Measurements from ENCODE around the gene ANXA3. TPM values are rescaled to one million over a fixed set of nuclear protein-coding genes. Genes with fewer than 3 reads are reported as not detected.
A peak's percentile ranks its signal among the peaks of the same experiment; 100 is the strongest.

ANXA3 gene
- total RNA-seq, 1 donor = 50.1 TPM

DNA sequence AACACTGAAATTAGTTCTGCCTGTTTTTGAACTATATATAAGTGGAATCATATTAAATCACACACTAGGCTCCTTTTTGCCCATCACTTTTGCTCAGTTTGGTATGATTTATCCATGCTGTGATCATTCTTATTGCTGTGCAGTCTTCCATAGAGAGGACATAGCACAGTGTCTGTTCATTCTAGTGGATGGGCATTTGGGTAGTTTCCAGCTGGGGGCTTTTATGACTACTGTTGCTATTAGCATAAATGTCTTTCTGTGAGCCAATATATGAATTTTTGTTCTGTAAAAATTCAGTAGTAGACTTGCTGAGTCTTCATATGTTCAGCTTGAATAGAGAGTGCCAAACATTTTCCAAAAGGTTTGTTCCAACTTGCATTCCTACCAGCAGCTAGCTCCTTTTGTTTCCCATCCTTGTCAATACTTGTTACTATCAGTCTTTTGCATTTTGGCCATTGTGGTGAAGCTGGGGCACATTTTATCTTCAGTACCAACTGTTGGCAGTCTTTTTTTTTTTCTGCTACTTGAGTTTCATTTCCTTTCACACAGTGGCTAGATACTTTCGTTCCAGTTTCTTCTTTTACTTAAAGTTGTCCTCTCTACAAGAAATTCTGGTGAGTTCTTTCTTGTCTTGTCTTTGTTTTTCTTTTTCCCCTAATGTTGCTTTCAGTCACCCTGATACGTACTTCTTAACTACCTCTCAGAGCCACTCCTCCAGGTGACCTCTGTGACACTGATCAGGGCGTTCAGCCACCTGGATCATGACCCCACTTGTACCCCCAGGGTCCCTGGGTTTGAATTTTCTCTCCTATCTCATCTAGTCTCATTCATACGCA is 87.0 kb downstream of the ANXA3 start:
- TF ChIP-seq, protein P1, sequence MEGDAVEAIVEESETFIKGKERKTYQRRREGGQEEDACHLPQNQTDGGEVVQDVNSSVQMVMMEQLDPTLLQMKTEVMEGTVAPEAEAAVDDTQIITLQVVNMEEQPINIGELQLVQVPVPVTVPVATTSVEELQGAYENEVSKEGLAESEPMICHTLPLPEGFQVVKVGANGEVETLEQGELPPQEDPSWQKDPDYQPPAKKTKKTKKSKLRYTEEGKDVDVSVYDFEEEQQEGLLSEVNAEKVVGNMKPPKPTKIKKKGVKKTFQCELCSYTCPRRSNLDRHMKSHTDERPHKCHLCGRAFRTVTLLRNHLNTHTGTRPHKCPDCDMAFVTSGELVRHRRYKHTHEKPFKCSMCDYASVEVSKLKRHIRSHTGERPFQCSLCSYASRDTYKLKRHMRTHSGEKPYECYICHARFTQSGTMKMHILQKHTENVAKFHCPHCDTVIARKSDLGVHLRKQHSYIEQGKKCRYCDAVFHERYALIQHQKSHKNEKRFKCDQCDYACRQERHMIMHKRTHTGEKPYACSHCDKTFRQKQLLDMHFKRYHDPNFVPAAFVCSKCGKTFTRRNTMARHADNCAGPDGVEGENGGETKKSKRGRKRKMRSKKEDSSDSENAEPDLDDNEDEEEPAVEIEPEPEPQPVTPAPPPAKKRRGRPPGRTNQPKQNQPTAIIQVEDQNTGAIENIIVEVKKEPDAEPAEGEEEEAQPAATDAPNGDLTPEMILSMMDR (IDR thresholded peaks at IDR 0.05; ENCODE audit: insufficient read depth, low read depth, low read length) = no peak
- no peak overlapping the region for H3K4me3 ChIP-seq (ENCODE audit: low read depth, low read length)
- DNase-seq (ENCODE audit: low read depth) = no peak

DNA sequence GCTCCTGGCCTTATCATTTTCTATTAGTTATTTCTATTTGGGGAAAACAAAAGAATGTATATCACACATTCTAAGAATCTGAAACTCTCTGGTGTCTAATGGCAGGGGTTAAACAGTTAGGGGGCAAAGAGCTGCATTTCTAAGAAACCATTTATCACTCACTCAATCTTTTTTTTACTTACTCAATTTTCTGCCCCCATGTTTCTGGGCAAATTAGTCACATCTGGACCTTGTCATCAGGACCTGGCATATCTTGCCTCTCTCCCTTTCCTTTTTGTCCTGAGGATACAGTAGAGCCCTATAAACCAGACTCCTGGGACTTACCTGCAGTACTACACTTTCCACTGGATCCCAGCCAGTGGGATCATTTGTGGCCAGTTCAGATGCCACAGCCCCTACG is 89.1 kb downstream of the ANXA3 start:
- TF ChIP-seq, protein P1 (IDR thresholded peaks at IDR 0.05; ENCODE audit: insufficient read depth, low read depth, low read length) = no peak
- DNase-seq (ENCODE audit: low read depth) = no peak

DNA sequence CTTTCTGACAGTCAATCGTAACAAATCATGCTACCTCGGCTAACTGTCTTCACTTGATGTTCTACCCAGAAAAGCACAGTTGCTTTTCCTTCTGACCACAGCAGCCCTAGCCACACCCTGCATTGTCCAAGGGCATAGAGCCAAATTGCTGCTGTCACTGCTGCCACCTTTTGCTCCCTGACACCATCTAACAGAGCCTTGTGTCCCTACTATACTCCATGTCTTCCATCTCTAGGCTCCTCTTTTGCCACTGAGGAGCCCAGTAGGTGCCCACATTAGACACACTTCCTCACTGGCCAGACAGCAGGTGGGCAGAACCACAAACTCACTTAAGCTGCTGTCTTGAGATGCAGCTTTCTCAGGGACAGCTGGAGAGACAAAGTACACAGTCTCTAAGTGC is 91.4 kb downstream of the ANXA3 start:
- no peak overlapping the region for H3K4me3 ChIP-seq (ENCODE audit: low read depth, low read length)
- no peak for DNase-seq (ENCODE audit: low read depth)
- TF ChIP-seq, protein P1 (IDR thresholded peaks at IDR 0.05; ENCODE audit: insufficient read depth, low read depth, low read length) = no peak

More for the DNA sequence above, 89.1 kb downstream of the ANXA3 start:
- H3K4me3 ChIP-seq (ENCODE audit: low read depth, low read length) = no peak overlapping the region

DNA sequence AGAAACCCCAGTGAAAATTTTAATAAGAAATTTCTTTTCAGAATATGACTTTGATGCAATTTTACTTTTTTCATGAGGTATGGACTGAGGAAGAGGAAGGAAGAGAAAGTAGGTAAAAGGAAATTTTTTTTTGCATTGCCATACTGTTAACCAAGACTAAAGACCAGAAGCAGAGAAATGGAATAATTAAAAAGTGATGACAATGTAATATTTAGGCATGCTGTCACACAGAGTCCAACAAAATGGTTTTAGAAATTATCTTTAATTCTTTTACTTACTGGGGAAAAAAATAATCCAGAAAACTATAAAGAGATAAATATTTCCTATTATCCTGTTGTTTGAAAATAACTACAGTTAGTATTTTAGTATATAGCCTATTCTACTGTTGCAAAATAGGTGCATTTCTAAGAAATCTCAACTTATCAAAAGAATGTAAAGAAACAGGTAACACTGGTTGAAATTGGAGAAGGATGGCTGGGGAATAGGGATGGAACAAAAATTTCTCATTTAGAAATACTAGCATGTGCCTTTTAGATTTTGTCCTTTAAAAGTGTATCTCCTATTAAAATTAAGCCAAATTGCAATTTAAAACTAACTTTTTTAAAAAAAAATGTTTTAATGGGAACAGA is 92.6 kb downstream of the ANXA3 start:
- TF ChIP-seq, protein P1 (IDR thresholded peaks at IDR 0.05; ENCODE audit: insufficient read depth, low read depth, low read length) = no peak
- no peak for DNase-seq (ENCODE audit: low read depth)
- no peak overlapping the region for H3K4me3 ChIP-seq (ENCODE audit: low read depth, low read length)

DNA sequence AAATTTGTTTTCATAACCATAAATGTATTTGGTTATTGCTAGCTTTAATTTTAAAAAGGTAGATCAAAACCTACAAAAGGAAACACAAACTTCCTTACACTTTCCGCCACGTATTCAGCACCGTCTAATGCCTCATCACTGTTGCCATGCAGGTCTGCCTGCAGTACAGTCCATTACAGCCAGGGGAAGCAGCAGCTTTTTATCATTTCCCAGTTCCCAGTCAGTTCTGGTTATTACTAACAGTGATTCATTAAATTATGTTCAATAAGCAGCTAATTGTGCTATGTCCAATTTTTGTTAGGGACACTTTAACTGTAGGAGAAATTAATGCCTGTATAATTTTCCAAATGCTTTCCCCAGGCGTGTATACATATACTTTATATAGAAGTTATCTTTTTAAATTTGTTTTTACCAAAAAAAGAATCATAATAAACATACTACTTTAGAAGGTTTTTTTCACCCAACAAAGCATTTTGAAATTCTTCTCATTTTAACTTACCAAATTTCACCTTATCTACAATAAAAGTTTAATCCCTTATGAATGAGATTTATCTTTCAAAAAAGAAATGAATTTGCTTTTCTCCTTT is 93.3 kb downstream of the ANXA3 start:
- DNase-seq (ENCODE audit: low read depth) = peak; percentile 84
- TF ChIP-seq, protein P1 (IDR thresholded peaks at IDR 0.05; ENCODE audit: insufficient read depth, low read depth, low read length) = peak; percentile 96
- H3K4me3 ChIP-seq (ENCODE audit: low read depth, low read length) = no peak overlapping the region

DNA sequence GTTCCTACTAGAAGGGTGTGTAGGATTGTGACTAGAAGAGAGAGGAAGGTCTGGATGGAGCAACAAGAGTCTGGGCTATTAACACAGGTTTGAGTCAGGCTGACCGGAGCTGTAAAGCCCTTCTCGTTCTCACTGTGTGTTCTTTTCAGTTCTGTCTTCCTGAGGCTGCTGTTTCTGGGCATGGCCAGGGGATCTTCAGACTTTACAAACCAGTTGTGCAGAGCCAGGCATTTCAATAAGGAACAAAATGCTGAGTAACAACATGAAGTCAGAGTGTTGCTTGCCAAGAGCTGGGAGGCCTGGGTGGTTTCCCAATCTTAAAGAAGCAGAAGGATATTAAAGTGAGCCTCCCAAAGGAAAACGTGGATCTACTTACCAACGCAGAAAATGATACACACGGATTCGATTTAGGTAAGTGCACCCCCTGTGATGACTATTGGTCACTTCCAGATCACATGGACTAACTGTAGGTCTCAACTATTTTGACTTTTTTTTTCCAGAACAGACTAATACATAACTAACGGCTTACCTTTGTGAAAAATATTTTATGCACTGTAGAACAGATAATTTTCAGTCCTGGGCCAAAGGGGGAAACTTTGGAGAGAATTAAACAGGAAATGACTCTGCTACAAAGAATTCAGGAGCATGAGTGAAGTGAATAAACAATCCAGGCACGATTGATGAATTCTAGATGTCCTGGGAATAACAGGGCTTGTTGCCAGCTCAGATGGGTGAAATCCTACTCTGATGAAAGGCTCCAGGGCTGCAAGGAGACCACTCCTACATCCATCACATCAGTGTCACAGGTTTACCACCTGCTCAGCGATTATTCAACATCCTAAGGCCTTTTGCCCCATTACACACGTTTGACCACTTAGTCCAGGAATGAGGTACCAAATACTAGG is 94.5 kb downstream of the ANXA3 start:
- peak overlapping the region; percentile 13 for H3K4me3 ChIP-seq (ENCODE audit: low read depth, low read length)
- peak; percentile 95 for DNase-seq (ENCODE audit: low read depth)
- TF ChIP-seq, protein P1 (IDR thresholded peaks at IDR 0.05; ENCODE audit: insufficient read depth, low read depth, low read length) = no peak

Data from fibroblast of villous mesenchyme (primary cell).